GM18907 (cell line): ENCODE results near the gene INPP5A.
"Not testable (repeated sequence)": the region's sequence is repeated elsewhere in the genome, so short reads cannot be mapped to it uniquely, and the experiment has no call there.

Source experiments
- ATAC-seq: cut with Tn5 transposase; IDR thresholded peaks from one replicate; pipeline ENCODE4 v1.9.1; 2021; ENCODE audit warnings: mild to moderate bottlenecking, moderate library complexity; ENCODE audit not compliant: unreplicated experiment

The INPP5A gene

DNA sequence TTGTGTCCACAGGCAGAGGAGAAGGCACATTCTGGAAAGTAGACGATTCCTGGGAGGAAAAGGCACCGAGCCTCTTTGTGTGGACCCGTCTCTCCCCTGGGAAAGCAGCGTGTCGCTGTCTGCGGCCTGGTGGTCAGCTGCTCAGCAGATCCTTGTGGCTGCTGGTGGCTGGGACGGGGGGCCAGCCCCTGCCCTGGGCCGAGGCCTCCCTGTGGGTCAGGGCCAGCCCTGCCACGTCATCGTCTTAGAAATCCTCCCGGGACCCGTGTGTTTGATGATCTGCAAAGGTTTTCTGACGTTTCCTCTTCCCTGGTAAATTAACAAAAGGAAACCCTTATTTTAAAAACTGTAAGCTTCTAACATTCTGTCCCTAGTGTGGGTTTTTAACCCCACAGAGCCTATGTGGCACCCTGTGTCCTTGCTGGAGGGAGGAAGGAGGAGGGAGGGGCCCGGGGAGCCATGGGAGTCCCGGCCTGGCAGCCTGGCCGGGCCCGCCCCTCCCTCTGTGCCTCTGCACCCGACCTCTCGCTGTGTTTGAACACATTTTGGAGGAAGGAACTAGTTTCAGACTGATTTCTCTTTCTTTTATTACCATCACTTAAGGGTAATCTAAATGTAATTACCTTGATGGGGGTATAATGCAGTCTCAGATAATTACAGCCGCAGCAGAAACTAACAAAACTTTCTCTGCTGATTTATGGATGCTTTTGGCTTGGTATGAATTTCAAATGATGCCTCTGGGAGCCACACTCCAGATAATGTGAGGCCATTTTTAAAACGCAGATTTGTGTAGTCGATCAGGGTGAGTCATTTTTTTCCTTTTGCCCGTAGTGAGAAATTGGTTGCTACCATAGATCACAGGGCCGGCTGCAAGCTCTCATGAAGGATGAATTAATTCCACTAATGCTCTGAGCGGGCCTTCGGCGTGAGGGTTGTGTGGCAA, 162.8 kb downstream of the INPP5A start:
- no peak for ATAC-seq

- no peak for ATAC-seq
Measured at GRCh38 chr10:132701099-132701845, 163.7 kb downstream of the INPP5A start.

DNA sequence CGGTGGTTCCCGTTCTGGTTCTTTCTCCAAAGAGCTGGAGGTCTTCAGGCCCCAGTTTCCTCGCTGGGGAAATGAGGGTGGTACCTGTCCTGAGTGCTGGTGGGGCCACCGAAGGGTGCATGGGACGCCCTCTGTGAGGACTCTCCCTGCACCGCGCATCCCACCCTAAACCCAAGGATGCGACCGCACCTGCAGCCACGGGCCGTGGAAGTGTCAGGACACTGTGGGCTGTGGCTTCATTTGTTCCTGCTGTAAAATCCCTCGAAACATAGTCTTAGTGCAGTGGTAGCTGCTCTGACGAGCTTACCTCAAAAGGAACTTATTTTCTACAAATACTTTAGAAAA, 164.2 kb downstream of the INPP5A start:
- no peak for ATAC-seq

- ATAC-seq = no peak
Measured at GRCh38 chr10:132702601-132703418, 165.2 kb downstream of the INPP5A start.

- no peak for ATAC-seq
Measured at GRCh38 chr10:132703419-132704007, 165.9 kb downstream of the INPP5A start.

DNA sequence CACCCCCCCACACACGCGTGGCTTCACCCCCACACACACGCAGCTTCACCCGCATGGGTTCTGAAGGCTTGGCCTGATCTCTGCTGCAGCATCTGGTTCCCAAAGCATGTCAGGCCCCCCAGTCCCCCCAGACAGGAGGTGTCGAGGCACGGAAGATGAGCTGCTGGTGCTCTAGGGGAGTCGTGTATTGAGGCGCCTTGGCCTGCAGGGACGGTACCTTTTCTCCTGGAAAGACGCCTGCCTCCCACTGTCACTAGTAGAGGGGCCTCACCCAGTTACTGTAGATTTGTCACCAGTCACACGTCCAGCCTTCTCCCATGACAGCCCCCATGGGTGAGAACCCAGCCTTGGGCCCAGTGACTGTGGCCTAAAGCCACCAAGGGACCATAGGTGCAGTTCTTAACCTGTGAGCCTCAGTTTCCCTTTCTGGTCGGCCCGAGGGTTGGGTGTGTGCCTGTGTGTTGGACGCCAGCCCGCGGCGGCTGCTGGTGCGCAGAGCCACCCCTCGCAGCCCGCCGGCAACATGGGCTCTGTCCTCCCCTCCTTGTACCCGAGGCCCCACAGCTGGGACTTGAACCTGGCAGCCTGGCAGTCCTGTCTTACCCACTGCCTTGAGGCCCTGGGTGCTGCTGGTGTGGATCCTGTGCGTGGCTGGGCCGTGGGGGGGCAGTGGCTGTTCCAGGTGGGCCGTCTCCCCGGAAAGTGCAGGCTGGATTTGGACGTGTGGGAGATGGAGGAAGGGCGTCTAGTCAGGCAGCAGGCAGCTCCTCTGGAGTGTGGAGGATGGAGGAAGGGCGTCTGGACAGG, 166.6 kb downstream of the INPP5A start:
- no peak for ATAC-seq

GRCh38 chr10:132704815-132705064, 167.2 kb downstream of the INPP5A start:
- not testable (repeated sequence) for ATAC-seq

DNA sequence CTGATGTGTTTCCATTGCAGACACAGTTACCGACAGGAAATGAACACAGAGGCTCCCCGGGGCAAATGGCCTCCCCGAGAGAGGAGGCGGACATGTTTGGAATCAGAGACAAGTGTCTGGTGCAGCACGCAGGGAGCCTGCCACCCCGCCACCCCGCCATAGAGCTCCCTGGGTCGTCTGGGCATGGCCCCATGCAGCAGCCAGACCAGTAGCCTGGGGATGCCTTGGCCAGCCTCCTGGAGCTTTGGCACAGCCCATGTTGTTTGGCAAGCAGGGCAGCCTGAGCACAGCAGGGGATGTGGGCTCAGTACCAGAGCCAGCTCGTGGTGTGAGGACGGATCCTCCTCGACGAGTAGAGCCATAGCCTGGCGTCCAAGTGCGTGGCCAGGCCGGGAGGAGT, 167.6 kb downstream of the INPP5A start:
- ATAC-seq = no peak

- ATAC-seq = no peak
Measured at GRCh38 chr10:132705943-132706342, 168.4 kb downstream of the INPP5A start.

GRCh38 chr10:132706701-132707100, 169.1 kb downstream of the INPP5A start:
- no peak for ATAC-seq

DNA sequence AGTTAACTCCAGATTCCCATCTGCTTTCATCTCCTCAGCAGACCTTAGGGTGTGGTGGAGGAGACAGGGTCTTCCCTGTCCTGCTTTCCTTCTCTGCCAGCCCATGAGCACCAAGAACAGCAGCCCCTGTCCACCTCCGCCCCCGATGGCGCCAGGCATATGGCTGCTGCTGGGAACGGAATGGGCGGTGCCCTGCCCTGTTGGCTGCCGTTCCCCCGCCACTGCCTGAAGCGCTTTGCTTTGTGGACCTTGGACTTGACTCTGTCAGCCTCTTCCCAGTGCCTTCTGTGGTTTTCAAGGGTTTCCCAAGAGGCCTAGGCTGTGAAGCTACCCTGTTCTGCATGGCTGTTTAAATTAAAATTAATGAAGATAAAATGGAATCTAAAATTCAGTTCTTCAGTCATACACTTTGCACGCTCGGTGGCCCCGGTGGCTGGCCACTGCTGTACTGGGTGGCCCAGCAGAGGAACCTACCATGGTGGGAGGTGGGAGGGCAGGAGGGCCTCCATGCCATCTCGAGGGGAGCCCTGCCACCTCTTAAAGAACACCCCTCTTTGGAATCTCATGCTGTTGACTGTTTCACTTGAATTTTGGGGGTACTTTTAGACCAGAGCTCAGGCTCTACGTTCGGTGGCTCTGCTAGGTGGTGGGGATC, 169.7 kb downstream of the INPP5A start:
- no peak for ATAC-seq

GRCh38 chr10:132707776-132708171, 170.2 kb downstream of the INPP5A start:
- no peak for ATAC-seq

DNA sequence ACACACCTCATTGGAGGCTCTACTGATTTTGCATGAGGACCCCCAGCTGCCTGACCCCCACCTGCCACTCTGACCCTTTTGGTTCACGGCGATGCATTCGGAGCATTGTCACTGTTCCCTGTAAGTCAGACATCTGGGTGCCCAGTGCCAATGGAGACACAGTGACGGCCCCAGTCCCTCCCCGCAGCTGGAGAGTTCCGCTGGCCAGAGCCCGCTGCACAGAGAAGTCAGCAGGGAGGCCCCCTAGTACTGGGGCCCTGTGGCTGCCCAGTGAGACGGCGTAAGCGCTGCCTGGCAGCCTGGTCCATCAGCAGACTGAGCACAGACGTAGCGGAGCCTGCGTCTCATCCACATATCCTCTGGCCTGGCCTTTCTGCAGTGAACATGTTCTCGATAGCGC, 170.9 kb downstream of the INPP5A start:
- no peak for ATAC-seq

- no peak for ATAC-seq
Measured at GRCh38 chr10:132708936-132709335, 171.3 kb downstream of the INPP5A start.

- ATAC-seq = no peak
Measured at GRCh38 chr10:132709471-132709951, 171.9 kb downstream of the INPP5A start.

DNA sequence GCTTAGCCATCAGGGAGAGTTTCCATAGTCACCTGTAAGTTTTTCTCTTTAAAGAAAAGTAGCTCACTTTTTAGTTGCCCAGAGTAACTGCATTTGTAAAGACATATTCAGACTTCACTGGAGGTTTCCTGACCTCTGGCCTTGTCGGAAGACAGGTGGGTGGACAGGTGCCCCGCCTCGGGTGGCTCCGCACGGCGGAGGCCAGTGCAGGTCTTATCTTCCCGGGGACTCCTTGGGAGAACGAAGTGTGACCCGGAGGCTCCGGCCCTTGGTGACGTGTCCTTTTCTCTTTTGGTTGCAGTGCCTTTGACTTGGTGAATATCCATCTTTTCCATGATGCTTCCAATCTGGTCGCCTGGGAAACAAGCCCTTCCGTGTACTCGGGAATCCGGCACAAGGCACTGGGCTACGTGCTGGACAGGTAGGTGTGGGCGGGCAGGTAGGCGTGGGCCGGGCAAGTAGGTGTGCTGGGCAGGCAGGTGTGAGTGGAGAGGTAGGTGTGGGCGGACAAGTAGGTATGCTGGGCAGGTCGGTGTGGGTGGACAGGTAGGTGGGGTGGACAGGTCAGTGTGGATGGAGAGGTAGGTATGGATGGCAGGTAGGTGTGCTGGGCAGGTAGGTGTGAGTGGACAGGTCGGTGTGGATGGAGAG, 172.6 kb downstream of the INPP5A start:
- ATAC-seq = no peak

DNA sequence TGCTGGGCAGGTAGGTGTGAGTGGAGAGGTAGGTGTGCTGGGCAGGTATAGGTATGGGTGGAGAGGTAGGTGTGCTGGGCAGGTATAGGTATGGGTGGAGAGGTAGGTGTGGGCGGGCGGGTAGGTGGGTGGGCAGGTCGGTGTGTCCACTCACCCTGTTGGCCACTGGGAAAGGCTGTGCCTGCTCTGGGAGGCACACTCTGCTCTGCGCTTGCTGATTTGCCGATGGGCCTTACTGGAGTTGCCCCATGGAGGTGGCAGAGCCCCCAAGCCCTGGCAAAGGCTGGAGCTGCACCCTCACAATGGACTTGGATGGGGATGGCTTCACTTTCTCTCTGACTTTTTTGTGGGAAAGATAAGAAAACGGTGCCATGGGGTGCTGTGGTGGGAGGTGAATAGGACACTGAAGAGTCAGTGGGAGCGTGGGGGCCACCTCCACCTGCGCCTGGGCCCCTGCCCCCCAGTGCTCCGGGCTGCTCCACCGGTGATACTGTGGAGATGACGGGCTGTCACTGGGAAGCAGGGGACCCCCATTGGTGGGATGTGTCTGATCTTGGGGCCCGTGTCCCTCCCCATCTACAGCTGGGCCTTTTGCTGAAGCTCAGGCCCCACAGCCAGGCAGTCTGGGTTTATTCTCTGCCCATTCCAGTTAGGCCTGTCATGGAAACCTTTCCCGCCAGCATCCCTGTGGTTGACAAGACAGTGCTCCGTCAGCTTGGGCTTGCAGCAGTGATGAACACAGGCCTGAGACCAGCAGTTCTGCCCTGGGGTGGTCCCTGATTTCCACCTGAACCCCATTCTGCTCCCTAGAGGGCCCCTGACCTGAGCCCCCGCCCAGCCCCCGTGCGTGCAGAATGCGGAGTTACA, 173.4 kb downstream of the INPP5A start:
- no peak for ATAC-seq

DNA sequence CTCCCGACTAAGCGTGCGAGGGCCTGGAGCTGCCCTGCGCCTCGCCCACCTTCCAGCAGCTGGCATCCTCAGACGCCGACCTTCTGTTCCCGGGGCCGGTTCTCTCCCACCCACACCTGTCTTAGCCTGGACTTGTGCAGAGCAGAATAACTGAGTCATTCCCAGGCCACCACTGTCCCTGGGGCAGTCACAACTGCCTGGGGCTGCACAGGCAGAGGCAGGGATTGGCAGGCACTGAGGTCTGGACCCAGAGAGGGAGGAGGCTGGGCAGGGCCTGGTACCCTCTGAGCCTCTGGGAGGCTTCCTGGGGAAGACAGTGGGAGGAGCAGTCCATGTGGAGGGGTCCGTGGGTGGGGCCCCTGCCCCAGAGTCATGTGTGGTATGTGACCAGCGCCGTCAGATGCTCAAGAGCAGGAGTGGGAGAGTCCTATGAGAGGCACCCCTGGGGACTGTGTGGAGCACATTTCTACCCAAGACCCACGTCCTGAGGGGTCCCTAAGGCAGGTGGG, 174.1 kb downstream of the INPP5A start:
- no peak for ATAC-seq
